Measurements from ENCODE around the gene CEP95. TPM values are rescaled to one million over a fixed set of nuclear protein-coding genes. Genes with fewer than 3 reads are reported as not detected.
"Not testable (repeated sequence)": the region's sequence is repeated elsewhere in the genome, so short reads cannot be mapped to it uniquely, and the experiment has no call there.

Gene CEP95
- total RNA-seq = 26.3 and 27.1 TPM in 2 replicates

- peak; percentile 99 for DNase-seq (ENCODE audit: low read depth)
- peak within 1 kb of the TSS; percentile 99 for H3K4me3 ChIP-seq (ENCODE audit: low read depth, low read length)
- TF ChIP-seq, protein P1, sequence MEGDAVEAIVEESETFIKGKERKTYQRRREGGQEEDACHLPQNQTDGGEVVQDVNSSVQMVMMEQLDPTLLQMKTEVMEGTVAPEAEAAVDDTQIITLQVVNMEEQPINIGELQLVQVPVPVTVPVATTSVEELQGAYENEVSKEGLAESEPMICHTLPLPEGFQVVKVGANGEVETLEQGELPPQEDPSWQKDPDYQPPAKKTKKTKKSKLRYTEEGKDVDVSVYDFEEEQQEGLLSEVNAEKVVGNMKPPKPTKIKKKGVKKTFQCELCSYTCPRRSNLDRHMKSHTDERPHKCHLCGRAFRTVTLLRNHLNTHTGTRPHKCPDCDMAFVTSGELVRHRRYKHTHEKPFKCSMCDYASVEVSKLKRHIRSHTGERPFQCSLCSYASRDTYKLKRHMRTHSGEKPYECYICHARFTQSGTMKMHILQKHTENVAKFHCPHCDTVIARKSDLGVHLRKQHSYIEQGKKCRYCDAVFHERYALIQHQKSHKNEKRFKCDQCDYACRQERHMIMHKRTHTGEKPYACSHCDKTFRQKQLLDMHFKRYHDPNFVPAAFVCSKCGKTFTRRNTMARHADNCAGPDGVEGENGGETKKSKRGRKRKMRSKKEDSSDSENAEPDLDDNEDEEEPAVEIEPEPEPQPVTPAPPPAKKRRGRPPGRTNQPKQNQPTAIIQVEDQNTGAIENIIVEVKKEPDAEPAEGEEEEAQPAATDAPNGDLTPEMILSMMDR (IDR thresholded peaks at IDR 0.05; ENCODE audit: insufficient read depth, low read depth, low read length) = no peak
These were observed at the start of gene CEP95 for GRCh38 chr17:64506576-64507412. Gene CEP95, plus strand, starts transcription at chr17:64506977. Its CDS starts 121 bp downstream, at chr17:64507098.

GRCh38 chr17:64457156-64457555 lies 49.6 kb upstream of the CEP95 start:
- TF ChIP-seq, protein P1 (IDR thresholded peaks at IDR 0.05; ENCODE audit: insufficient read depth, low read depth, low read length) = no peak
- H3K4me3 ChIP-seq (ENCODE audit: low read depth, low read length) = no peak overlapping the region
- DNase-seq (ENCODE audit: low read depth) = peak; percentile 60

GRCh38 chr17:64458756-64459155 lies 48.0 kb upstream of the CEP95 start:
- no peak for DNase-seq (ENCODE audit: low read depth)
- TF ChIP-seq, protein P1 (IDR thresholded peaks at IDR 0.05; ENCODE audit: insufficient read depth, low read depth, low read length) = no peak
- H3K4me3 ChIP-seq (ENCODE audit: low read depth, low read length) = no peak overlapping the region

GRCh38 chr17:64459284-64459747 lies 47.5 kb upstream of the CEP95 start:
- TF ChIP-seq, protein P1 (IDR thresholded peaks at IDR 0.05; ENCODE audit: insufficient read depth, low read depth, low read length) = no peak
- DNase-seq (ENCODE audit: low read depth) = peak; percentile 44
- no peak overlapping the region for H3K4me3 ChIP-seq (ENCODE audit: low read depth, low read length)

- not testable (repeated sequence) for DNase-seq (ENCODE audit: low read depth); H3K4me3 ChIP-seq (ENCODE audit: low read depth, low read length)
These were observed 47.0 kb upstream of the CEP95 start for GRCh38 chr17:64459818-64460217.

DNA sequence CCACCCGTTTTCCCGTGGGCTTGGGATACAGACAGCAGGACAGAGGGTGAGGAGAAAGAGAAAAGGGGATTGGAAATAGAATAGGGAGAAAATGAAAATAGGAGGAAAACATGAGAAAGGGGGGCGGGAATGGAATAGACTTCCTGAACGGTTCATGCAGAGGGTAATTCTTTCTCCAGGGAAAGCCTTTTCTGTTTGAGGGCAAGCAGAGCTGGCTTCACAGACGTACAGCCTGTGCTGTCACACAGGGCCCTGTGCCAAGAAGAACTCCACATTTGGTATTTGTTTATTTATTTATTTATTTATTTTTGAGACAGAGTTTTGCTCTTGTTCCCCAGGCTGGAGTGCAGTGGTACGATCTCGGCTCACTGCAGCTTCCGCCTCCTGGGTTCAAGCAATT lies 45.8 kb upstream of the CEP95 start:
- no peak overlapping the region for H3K4me3 ChIP-seq (ENCODE audit: low read depth, low read length)
- TF ChIP-seq, protein P1 (IDR thresholded peaks at IDR 0.05; ENCODE audit: insufficient read depth, low read depth, low read length) = no peak
- DNase-seq (ENCODE audit: low read depth) = peak; percentile 20

GRCh38 chr17:64461788-64462187 lies 45.0 kb upstream of the CEP95 start:
- no peak for DNase-seq (ENCODE audit: low read depth)
- TF ChIP-seq, protein P1 (IDR thresholded peaks at IDR 0.05; ENCODE audit: insufficient read depth, low read depth, low read length) = no peak
- no peak overlapping the region for H3K4me3 ChIP-seq (ENCODE audit: low read depth, low read length)

Data from fibroblast of villous mesenchyme (primary cell).